Parathyroid adenoma (tissue), 2 donors: ENCODE results near the gene C12orf50.
"Not testable (repeated sequence)": the region's sequence is repeated elsewhere in the genome, so short reads cannot be mapped to it uniquely, and the experiment has no call there.

ENCODE experiments used
- H2AFZ ChIP-seq: fragments of 300-600 bp; sonication (generic); one replicate; pipeline ENCODE4 v1.7.0; 2017; ENCODE audit warnings: antibody characterized with exemption, mild to moderate bottlenecking
- H3K27ac ChIP-seq: fragments of 300-600 bp; sonication (generic); one replicate; pipeline ENCODE4 v1.7.0; 2017
- H3K27me3 ChIP-seq: fragments of 300-600 bp; sonication (generic); one replicate; pipeline ENCODE4 v1.7.0; 2017; ENCODE audit warnings: low read length; ENCODE audit not compliant: control insufficient read depth, insufficient read depth
- H3K36me3 ChIP-seq: fragments of 300-600 bp; sonication (generic); one replicate; pipeline ENCODE4 v1.7.0; 2017; ENCODE audit warnings: low read length; ENCODE audit not compliant: control insufficient read depth, insufficient read depth
- H3K4me1 ChIP-seq: fragments of 300-600 bp; sonication (generic); one replicate; pipeline ENCODE4 v1.7.0; 2017; ENCODE audit warnings: control low read depth
- H3K4me2 ChIP-seq: fragments of 300-600 bp; sonication (generic); one replicate; pipeline ENCODE4 v1.7.0; 2017; ENCODE audit warnings: low read length
- H3K4me3 ChIP-seq: fragments of 300-600 bp; sonication (generic); one replicate; pipeline ENCODE4 v1.7.0; 2017; ENCODE audit warnings: low read depth, low read length
- H3K79me2 ChIP-seq: fragments of 300-600 bp; sonication (generic); one replicate; pipeline ENCODE4 v1.7.0; 2017; ENCODE audit warnings: control low read depth
- H3K9ac ChIP-seq: fragments of 300-600 bp; sonication (generic); one replicate; pipeline ENCODE4 v1.7.0; 2017; ENCODE audit warnings: mild to moderate bottlenecking
- H3K9me3 ChIP-seq: fragments of 300-600 bp; sonication (generic); one replicate; pipeline ENCODE4 v1.7.0; 2017; ENCODE audit warnings: low read length; ENCODE audit not compliant: control insufficient read depth
- CTCF ChIP-seq: fragments of 300-600 bp; sonication (generic); IDR thresholded peaks from one replicate; pipeline ENCODE4 v1.7.0; 2017; ENCODE audit warnings: antibody characterized with exemption, mild to moderate bottlenecking
- donor health status: primary hyperparathyroidism.

C12orf50 gene

GRCh38 chr12:87981495-87981894, 47.7 kb downstream of the C12orf50 start:
- H2AFZ ChIP-seq, result no peak overlapping the region
- H3K9ac ChIP-seq, result no peak overlapping the region
- no peak overlapping the region for H3K4me2 ChIP-seq

GRCh38 chr12:87975879-87976278, 53.3 kb downstream of the C12orf50 start:
- H3K27ac ChIP-seq, result no peak overlapping the region
- H3K9ac ChIP-seq, result no peak overlapping the region
- no peaks in the 10 kb centered on the region for H3K9me3 ChIP-seq
- no peak for TF ChIP-seq CTCF
- no peaks in the 10 kb centered on the region for H3K27me3 ChIP-seq
- H3K4me2 ChIP-seq, result no peak overlapping the region
- no peaks in the 10 kb centered on the region for H3K79me2 ChIP-seq
- no peaks in the 10 kb centered on the region for H3K36me3 ChIP-seq
- no peaks in the 10 kb centered on the region for H3K4me1 ChIP-seq
- no peak overlapping the region for H2AFZ ChIP-seq
- no peak overlapping the region for H3K4me3 ChIP-seq

More at GRCh38 chr12:87981495-87981894, 47.7 kb downstream of the C12orf50 start:
- Histone ChIP-seq H3K4me1 (no peaks in the 10 kb centered on the region), H3K79me2 (no peaks in the 10 kb centered on the region), H3K4me3 (no peak overlapping the region), H3K27me3 (no peaks in the 10 kb centered on the region), H3K36me3 (no peaks in the 10 kb centered on the region), H3K27ac (no peak overlapping the region), H3K9me3 (no peaks in the 10 kb centered on the region)
- TF ChIP-seq CTCF, result no peak

- Histone ChIP-seq H3K4me1 (no peaks in the 10 kb centered on the region), H3K4me3 (no peak overlapping the region), H3K79me2 (no peaks in the 10 kb centered on the region), H3K4me2 (no peak overlapping the region), H3K27me3 (no peaks in the 10 kb centered on the region), H3K9ac (no peak overlapping the region), H3K27ac (no peak overlapping the region), H3K9me3 (no peaks in the 10 kb centered on the region), H3K36me3 (no peaks in the 10 kb centered on the region), H2AFZ (no peak overlapping the region)
- no peak for TF ChIP-seq CTCF
These were observed 61.3 kb downstream of the C12orf50 start for GRCh38 chr12:87967871-87968270.

- no peak for TF ChIP-seq CTCF
- Histone ChIP-seq H3K4me1 (no peaks in the 10 kb centered on the region), H3K27ac (no peak overlapping the region), H3K4me3 (no peak overlapping the region), H3K79me2 (no peaks in the 10 kb centered on the region), H3K36me3 (no peaks in the 10 kb centered on the region), H3K27me3 (no peaks in the 10 kb centered on the region), H3K4me2 (no peak overlapping the region), H2AFZ (no peak overlapping the region), H3K9me3 (no peaks in the 10 kb centered on the region), H3K9ac (no peak overlapping the region)
These were observed 68.6 kb downstream of the C12orf50 start for GRCh38 chr12:87960566-87960965.

DNA sequence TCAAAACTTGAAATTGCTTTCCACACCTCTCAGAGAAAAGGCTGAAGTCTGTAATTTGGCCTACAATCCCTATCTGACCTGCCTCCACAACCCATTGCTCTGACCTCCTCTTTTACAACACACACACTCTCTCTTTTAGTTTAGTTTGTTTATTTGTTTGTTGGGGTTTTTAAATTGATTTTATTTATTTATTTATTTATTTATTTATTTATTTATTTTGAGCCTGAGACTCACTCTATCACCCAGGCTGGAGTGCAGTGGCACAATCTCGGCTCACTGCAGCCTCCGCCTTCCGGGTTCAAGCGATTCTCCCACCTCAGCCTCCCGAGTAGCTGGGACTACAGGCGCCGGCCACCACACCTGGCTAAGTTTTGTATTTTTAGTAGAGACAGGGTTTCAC, 75.2 kb downstream of the C12orf50 start:
- H3K27me3 ChIP-seq, H3K9me3 ChIP-seq, H3K4me2 ChIP-seq, H3K36me3 ChIP-seq, H3K27ac ChIP-seq, H3K4me3 ChIP-seq, H3K79me2 ChIP-seq, H3K4me1 ChIP-seq, H3K9ac ChIP-seq, H2AFZ ChIP-seq: not testable (repeated sequence)
